NT2/D1 (cell line): Measurements from ENCODE around the gene PRKD3.

Source experiments
- DNase-seq: peaks from one replicate; pipeline ENCODE4 v3.0.0-alpha.2; 2011; ENCODE audit warnings: low read depth, low spot score
- H3K27me3 ChIP-seq: 2 replicates; pipeline ENCODE4 v1.6.0; 2011; ENCODE audit warnings: mild to moderate bottlenecking; ENCODE audit not compliant: insufficient read length, insufficient read depth
- H3K36me3 ChIP-seq: 2 replicates; pipeline ENCODE4 v1.6.1; 2011; ENCODE audit warnings: mild to moderate bottlenecking, low read length, mixed read lengths; ENCODE audit not compliant: insufficient read depth, insufficient read length
- H3K4me1 ChIP-seq: 2 replicates; pipeline ENCODE4 v1.5.1; 2011; ENCODE audit not compliant: insufficient read depth, insufficient read length
- H3K4me3 ChIP-seq: 2 replicates; pipeline ENCODE4 v1.5.1; 2011; ENCODE audit warnings: low read depth; ENCODE audit not compliant: insufficient read length
- H3K9ac ChIP-seq: 2 replicates; pipeline ENCODE4 v1.6.0; 2011; ENCODE audit warnings: low read depth; ENCODE audit not compliant: insufficient read length
- H3K9me3 ChIP-seq: 2 replicates; pipeline ENCODE4 v1.5.1; 2011; ENCODE audit warnings: mild to moderate bottlenecking, low read length; ENCODE audit not compliant: insufficient read depth
- SUZ12 ChIP-seq: IDR thresholded peaks from 2 replicates; pipeline ENCODE4 v1.6.1; 2011; ENCODE audit not compliant: insufficient read length, insufficient read depth; ENCODE audit errors: extremely low read depth
- YY1 ChIP-seq: IDR thresholded peaks from 2 replicates; pipeline ENCODE4 v1.6.1; 2011; ENCODE audit not compliant: insufficient read length, insufficient read depth
- ZNF274 ChIP-seq: IDR thresholded peaks from 2 replicates; pipeline ENCODE4 v1.6.1; 2011; ENCODE audit warnings: mild to moderate bottlenecking, low read depth, low read length

Gene PRKD3

DNA sequence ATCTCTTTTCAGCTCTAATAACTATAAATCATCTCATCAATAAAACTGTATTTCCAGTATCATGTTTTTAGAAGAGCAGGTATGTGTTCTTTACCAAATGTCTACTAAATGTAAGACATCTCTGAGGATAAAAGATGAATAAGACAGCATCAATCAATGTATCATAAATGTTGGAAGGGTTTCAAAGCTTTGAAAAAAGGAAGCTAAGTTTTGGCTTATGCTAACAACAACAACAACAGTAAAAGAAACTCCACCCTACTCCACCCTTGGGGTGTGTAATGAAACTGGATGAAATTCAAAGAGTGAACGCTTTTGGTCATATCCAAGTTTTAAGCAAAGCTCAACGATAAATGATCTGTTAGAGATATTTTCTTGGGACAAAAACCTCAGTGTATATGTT is 17.1 kb downstream of the PRKD3 start:
- no peak for TF ChIP-seq YY1
- no peak for TF ChIP-seq ZNF274
- TF ChIP-seq SUZ12: no peak
- Histone ChIP-seq H3K9ac (no peak overlapping the region), H3K27me3 (no peaks in the 10 kb centered on the region), H3K4me1 (no peaks in the 10 kb centered on the region), H3K9me3 (peaks cover 10% of the 10 kb centered on the region; the same call in 1 of the 2 replicates), H3K4me3 (no peak overlapping the region), H3K36me3 (peaks cover 10% of the 10 kb centered on the region)
- no peak for DNase-seq

- TF ChIP-seq SUZ12 (no peak), ZNF274 (no peak), YY1 (no peak)
- Histone ChIP-seq H3K9me3 (peaks cover 10% of the 10 kb centered on the region; the same call in 1 of the 2 replicates), H3K27me3 (no peaks in the 10 kb centered on the region), H3K4me1 (no peaks in the 10 kb centered on the region), H3K36me3 (peaks cover 10% of the 10 kb centered on the region), H3K4me3 (no peak overlapping the region), H3K9ac (no peak overlapping the region)
- DNase-seq: no peak
Observed at GRCh38 chr2:37306024-37306423, 18.6 kb downstream of the PRKD3 start.

GRCh38 chr2:37302701-37303252 is 21.9 kb downstream of the PRKD3 start:
- TF ChIP-seq YY1 (no peak), ZNF274 (no peak), SUZ12 (no peak)
- H3K4me3 ChIP-seq: no peak overlapping the region
- no peaks in the 10 kb centered on the region for H3K4me1 ChIP-seq
- H3K27me3 ChIP-seq: no peaks in the 10 kb centered on the region
- H3K36me3 ChIP-seq: peaks cover 10% of the 10 kb centered on the region
- H3K9me3 ChIP-seq: peaks cover 10% of the 10 kb centered on the region; the same call in 1 of the 2 replicates
- no peak overlapping the region for H3K9ac ChIP-seq
- DNase-seq: no peak

GRCh38 chr2:37301408-37301807 is 23.2 kb downstream of the PRKD3 start:
- Histone ChIP-seq H3K36me3 (peaks cover 10% of the 10 kb centered on the region), H3K4me3 (no peak overlapping the region)

DNA sequence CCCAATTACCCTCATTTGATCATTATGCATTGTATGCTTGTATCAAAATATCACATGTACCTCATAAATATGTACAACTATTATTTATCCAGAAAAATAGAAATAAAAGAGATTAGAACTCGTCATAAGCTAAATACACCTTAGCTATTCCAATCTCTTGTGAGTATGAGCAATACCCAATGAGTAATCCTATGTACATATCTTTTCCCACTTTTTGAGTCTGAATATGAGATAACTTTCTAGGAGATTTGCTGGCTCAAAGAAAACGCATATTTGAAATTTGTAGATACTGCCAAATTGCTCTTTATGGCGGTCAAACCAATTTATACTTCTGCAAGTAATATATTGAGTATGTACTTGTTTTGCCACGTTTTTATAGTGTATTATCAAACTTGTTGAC is 24.1 kb downstream of the PRKD3 start:
- peaks cover 10% of the 10 kb centered on the region; the same call in 1 of the 2 replicates for H3K9me3 ChIP-seq
- TF ChIP-seq SUZ12: no peak
- DNase-seq: no peak
- no peak overlapping the region for H3K9ac ChIP-seq
- no peaks in the 10 kb centered on the region for H3K27me3 ChIP-seq
- H3K4me3 ChIP-seq: no peak overlapping the region
- no peaks in the 10 kb centered on the region for H3K4me1 ChIP-seq
- peaks cover 10% of the 10 kb centered on the region for H3K36me3 ChIP-seq

More at GRCh38 chr2:37301408-37301807, 23.2 kb downstream of the PRKD3 start:
- TF ChIP-seq SUZ12 (no peak), ZNF274 (no peak), YY1 (no peak)
- H3K4me1 ChIP-seq: no peaks in the 10 kb centered on the region
- H3K27me3 ChIP-seq: no peaks in the 10 kb centered on the region
- peaks cover 10% of the 10 kb centered on the region; the same call in 1 of the 2 replicates for H3K9me3 ChIP-seq
- no peak overlapping the region for H3K9ac ChIP-seq
- no peak for DNase-seq

DNA sequence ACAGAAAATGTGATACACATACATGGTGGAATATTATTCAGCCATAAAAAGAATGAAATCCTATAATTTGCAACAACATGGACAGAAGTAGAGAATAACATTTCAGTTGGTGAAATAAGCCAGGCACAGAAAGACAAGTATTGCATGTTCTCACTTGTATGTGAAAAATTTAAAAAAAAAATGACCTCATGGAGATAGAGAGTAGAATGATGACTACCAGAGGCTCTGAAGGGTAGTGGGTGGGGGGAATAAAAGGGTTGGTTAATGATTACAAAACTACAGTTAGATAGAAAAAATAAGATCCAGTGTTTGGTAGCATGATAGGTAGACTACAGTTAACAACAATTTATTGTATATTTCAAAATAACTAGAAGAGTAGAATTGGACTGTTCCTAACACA is 24.5 kb downstream of the PRKD3 start:
- Histone ChIP-seq H3K9ac (no peak overlapping the region), H3K27me3 (no peaks in the 10 kb centered on the region), H3K4me1 (no peaks in the 10 kb centered on the region), H3K36me3 (peaks cover 10% of the 10 kb centered on the region), H3K4me3 (no peak overlapping the region), H3K9me3 (peaks cover 10% of the 10 kb centered on the region; the same call in 1 of the 2 replicates)
- no peak for DNase-seq
- TF ChIP-seq SUZ12 (no peak), ZNF274 (no peak), YY1 (no peak)

DNA sequence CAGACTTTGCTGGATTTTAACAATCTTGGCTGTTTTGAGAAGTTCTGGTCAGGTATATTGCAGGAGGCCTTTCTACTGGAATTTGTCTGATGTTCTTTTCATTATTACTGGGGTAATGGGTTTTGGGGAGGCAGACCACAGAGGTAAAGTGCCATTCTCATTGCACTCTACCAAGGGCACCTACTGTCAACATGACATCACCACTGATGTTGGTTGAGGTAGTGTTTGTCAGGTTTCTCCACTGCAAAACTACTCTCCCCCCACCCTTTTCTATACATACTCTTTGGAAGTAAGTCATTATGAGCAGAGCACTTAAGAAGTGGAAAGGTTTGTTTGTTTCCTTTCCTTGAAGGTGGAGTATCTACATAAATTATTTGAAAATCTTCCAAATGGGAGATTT is 27.0 kb downstream of the PRKD3 start:
- TF ChIP-seq ZNF274 (no peak), SUZ12 (no peak), YY1 (no peak)
- no peaks in the 10 kb centered on the region for H3K9me3 ChIP-seq
- peaks cover 4% of the 10 kb centered on the region for H3K36me3 ChIP-seq
- H3K9ac ChIP-seq: no peak overlapping the region
- no peak overlapping the region for H3K4me3 ChIP-seq
- H3K4me1 ChIP-seq: no peaks in the 10 kb centered on the region
- H3K27me3 ChIP-seq: no peaks in the 10 kb centered on the region
- no peak for DNase-seq
